Hepatic stellate cell (primary cell): ENCODE measurements around the gene NCR3LG1.
"Not testable (repeated sequence)": the region's sequence is repeated elsewhere in the genome, so short reads cannot be mapped to it uniquely, and the experiment has no call there.

ENCODE experiments used
- DNase-seq: peaks from one replicate; pipeline ENCODE4 v3.0.0; 2011; ENCODE audit warnings: low spot score

Gene NCR3LG1

GRCh38 chr11:17412488-17413180 lies 61.0 kb downstream of the NCR3LG1 start:
- DNase-seq = no peak

- no peak for DNase-seq
Observed at GRCh38 chr11:17413414-17414316, 62.1 kb downstream of the NCR3LG1 start.

GRCh38 chr11:17414317-17414737 lies 62.7 kb downstream of the NCR3LG1 start:
- no peak for DNase-seq

GRCh38 chr11:17414992-17415391 lies 63.4 kb downstream of the NCR3LG1 start:
- no peak for DNase-seq

GRCh38 chr11:17415523-17416104 lies 64.0 kb downstream of the NCR3LG1 start:
- no peak for DNase-seq

DNA sequence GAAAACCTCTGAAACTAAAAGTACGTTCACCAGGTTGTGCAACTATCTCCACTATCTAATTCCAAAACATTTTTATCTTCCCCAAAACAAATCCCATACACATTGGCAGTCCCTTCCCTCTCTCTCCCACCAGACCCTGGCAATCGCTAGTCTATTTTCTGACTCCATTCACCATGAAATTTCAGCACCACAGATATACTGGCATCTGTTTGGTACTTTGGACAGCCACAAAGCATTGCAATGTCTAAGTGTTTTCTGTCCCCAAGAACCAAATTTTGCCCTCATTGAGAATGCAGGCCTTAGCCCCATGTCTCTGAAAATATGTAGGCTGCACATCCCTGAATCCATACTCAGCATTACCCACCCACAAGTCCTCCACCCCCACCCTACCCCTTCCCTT lies 64.9 kb downstream of the NCR3LG1 start:
- no peak for DNase-seq

GRCh38 chr11:17418444-17419081 lies 67.0 kb downstream of the NCR3LG1 start:
- no peak for DNase-seq

DNA sequence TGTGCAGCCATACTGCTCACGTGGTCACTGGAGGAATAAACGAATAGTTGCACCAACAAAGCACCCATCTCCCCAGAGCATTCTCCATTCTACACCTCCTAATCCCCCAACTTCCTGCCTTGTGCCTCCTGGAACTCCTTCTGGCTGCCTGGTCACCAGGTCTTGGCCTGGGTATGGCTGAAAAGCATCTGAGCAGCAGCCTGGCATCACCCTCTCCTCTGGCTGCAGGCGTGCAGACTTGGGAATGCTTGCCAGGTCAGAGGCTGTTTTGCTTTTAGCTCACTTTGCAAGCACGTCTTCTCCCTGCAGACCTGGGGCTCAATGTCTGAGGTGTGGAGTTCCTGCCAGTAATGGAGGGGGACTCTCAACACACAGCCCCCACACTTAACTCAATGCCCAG lies 70.2 kb downstream of the NCR3LG1 start:
- no peak for DNase-seq

DNA sequence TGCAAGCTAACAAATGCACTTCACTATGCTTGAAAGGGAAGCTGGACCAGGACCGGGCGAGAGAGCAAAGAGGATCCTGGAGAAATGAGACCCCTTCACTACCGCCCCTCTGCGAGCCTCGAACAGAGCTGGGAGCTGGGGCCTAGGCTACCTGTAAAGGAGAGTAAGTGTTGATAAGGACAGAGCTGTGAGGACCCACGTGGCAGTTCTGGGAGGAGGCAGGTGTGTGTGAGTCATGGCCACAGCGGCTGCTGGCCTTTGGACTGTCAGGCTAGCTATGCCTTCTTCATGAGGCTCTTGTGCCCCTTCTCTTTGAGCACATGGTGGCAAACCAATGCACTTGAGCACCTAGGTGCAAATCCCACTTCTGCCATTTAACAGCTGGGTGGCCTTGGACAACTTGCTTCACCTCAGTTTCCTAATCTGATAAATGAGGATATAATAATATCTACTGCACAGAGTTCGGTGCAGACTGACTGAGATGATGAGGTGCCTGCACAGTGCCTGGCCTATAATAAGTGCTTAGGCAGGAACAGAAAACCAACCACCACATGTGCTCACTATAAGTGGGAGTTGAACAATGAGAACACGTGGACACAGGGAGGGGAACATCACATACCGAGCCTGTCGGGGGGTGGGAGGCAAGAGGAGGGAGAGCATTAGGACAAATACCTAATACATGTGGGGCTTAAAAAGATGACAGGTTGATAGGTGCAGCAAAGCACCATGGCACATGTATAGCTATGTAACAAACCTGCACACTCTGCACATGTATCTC lies 72.1 kb downstream of the NCR3LG1 start:
- no peak for DNase-seq

DNA sequence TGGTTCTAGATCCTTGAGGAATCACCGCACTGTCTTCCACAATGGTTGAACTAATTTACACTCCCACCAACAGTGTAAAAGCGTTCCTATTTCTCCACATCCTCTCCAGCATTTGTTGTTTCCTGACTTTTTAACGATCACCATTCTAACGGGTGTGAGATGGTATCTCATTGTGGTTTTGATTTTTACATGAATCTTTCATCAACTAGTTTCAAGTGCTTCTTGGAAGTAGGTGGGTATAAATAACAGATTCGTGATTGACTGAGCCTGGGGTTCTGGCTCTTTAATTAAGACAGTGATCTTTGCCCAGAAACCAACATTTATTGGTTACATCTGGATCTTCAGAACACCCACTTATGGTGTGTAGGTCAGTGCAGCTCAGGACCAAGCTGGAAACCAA lies 74.6 kb downstream of the NCR3LG1 start:
- not testable (repeated sequence) for DNase-seq
